ENCODE results near the gene GRM7. TPM values are rescaled to one million over a fixed set of nuclear protein-coding genes. Genes with fewer than 3 reads are reported as not detected.
"Not testable (repeated sequence)": the region's sequence is repeated elsewhere in the genome, so short reads cannot be mapped to it uniquely, and the experiment has no call there.

GRM7 gene
- total RNA-seq, 2 donors from 2014 or later: 0.68 to 3.9 TPM

GRCh38 chr3:6921066-6921465 lies 60.2 kb downstream of the GRM7 start:
- Histone ChIP-seq H3K27me3 (replicated peaks; ENCODE audit: insufficient read depth) (no peaks in the 10 kb centered on the region), H3K9me3 (no peaks in the 10 kb centered on the region), H3K4me3 (no peak overlapping the region), H3K36me3 (no peaks in the 10 kb centered on the region), H3K27ac (no peak overlapping the region), H3K4me1 (ENCODE audit: control insufficient read depth in 1 of 2, low read depth in 2 of 2) (no peaks in the 10 kb centered on the region)
- ATAC-seq (ENCODE audit: insufficient number of reproducible peaks, low FRiP score, low read depth): no peak
- TF ChIP-seq, protein P1, sequence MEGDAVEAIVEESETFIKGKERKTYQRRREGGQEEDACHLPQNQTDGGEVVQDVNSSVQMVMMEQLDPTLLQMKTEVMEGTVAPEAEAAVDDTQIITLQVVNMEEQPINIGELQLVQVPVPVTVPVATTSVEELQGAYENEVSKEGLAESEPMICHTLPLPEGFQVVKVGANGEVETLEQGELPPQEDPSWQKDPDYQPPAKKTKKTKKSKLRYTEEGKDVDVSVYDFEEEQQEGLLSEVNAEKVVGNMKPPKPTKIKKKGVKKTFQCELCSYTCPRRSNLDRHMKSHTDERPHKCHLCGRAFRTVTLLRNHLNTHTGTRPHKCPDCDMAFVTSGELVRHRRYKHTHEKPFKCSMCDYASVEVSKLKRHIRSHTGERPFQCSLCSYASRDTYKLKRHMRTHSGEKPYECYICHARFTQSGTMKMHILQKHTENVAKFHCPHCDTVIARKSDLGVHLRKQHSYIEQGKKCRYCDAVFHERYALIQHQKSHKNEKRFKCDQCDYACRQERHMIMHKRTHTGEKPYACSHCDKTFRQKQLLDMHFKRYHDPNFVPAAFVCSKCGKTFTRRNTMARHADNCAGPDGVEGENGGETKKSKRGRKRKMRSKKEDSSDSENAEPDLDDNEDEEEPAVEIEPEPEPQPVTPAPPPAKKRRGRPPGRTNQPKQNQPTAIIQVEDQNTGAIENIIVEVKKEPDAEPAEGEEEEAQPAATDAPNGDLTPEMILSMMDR (IDR thresholded peaks at IDR 0.05): no peak
- no peak for DNase-seq (ENCODE audit: low spot score)

DNA sequence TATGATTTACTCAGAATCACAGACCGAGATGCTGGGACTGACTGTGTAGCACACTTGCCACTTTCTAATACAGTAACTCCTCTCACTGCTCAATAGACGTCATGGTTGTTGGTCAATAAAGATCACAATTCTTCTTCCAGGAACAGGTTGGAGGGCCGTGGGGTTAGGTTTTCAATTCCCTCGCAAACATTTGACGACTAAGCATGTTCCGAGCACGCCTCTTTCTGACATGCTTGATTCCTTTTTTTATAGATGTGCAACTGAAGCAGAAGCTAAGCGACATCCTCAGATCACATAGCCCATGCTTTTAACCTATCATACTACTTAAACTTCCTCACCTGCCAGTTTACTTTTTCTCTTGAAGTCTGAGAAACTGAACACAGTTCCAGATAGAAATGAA lies 61.0 kb downstream of the GRM7 start:
- Histone ChIP-seq H3K27ac (no peak overlapping the region), H3K27me3 (replicated peaks; ENCODE audit: insufficient read depth) (no peaks in the 10 kb centered on the region), H3K36me3 (no peaks in the 10 kb centered on the region), H3K4me1 (ENCODE audit: control insufficient read depth in 1 of 2, low read depth in 2 of 2) (no peaks in the 10 kb centered on the region), H3K9me3 (no peaks in the 10 kb centered on the region), H3K4me3 (no peak overlapping the region)
- DNase-seq (ENCODE audit: low spot score) (no peak), ATAC-seq (ENCODE audit: insufficient number of reproducible peaks, low FRiP score, low read depth) (no peak)
- TF ChIP-seq, protein P1 (IDR thresholded peaks at IDR 0.05): no peak

DNA sequence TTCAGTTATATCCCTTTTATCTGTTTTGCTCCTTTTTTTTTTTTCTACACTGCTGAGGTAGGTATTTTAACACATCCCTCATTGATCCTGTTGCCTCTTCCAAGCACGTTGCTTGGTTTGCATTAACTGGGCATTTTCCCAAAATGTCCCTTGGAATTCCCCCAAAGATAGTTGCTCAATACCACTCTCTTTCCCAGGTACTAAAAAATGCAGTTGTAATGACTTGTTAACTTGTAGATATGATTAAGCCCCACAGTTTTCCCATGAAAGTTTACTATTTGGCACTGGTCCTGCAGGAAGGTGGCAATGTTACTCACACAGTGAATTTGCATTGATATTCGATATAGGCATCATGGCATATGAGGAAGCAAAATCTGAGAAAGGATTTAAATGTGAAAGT lies 67.1 kb downstream of the GRM7 start:
- H3K4me1 ChIP-seq (ENCODE audit: control insufficient read depth in 1 of 2, low read depth in 2 of 2): no peaks in the 10 kb centered on the region
- H3K27me3 ChIP-seq (replicated peaks; ENCODE audit: insufficient read depth): no peaks in the 10 kb centered on the region
- no peak overlapping the region for H3K27ac ChIP-seq
- no peak overlapping the region for H3K4me3 ChIP-seq
- DNase-seq (ENCODE audit: low spot score): no peak
- no peaks in the 10 kb centered on the region for H3K36me3 ChIP-seq
- TF ChIP-seq, protein P1 (IDR thresholded peaks at IDR 0.05): no peak
- no peaks in the 10 kb centered on the region for H3K9me3 ChIP-seq
- ATAC-seq (ENCODE audit: insufficient number of reproducible peaks, low FRiP score, low read depth): no peak

DNA sequence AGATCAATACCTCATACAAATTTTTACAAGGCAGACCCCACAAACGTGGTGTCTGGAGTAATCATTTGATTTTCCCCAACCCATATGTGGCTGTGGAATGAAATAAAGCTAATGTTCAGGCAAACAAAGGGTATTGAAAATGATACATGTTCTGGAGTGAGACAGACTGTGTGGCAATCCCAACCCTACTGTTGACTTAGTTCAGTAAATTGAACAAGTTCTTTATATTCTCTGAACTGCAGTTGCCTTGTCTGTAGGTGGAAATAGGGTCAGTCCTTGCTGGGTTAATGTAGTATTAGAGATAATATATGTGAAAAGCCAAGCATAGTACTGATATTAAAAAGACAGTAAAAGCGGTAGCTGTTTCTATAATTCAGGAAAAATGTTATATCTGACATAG lies 69.0 kb downstream of the GRM7 start:
- no peaks in the 10 kb centered on the region for H3K27me3 ChIP-seq (replicated peaks; ENCODE audit: insufficient read depth)
- H3K9me3 ChIP-seq: no peaks in the 10 kb centered on the region
- no peak for ATAC-seq (ENCODE audit: insufficient number of reproducible peaks, low FRiP score, low read depth)
- H3K4me1 ChIP-seq (ENCODE audit: control insufficient read depth in 1 of 2, low read depth in 2 of 2): no peaks in the 10 kb centered on the region
- H3K27ac ChIP-seq: no peak overlapping the region
- TF ChIP-seq, protein P1 (IDR thresholded peaks at IDR 0.05): no peak
- H3K36me3 ChIP-seq: no peaks in the 10 kb centered on the region
- H3K4me3 ChIP-seq: no peak overlapping the region
- no peak for DNase-seq (ENCODE audit: low spot score)

GRCh38 chr3:6935418-6935817 lies 74.5 kb downstream of the GRM7 start:
- H3K4me1 ChIP-seq (ENCODE audit: control insufficient read depth in 1 of 2, low read depth in 2 of 2); ATAC-seq (ENCODE audit: insufficient number of reproducible peaks, low FRiP score, low read depth); H3K36me3 ChIP-seq; H3K27ac ChIP-seq; H3K27me3 ChIP-seq (replicated peaks; ENCODE audit: insufficient read depth); H3K9me3 ChIP-seq; DNase-seq (ENCODE audit: low spot score); H3K4me3 ChIP-seq: not testable (repeated sequence)

- TF ChIP-seq, protein P1 (IDR thresholded peaks at IDR 0.05): no peak
- H3K4me1 ChIP-seq (ENCODE audit: control insufficient read depth in 1 of 2, low read depth in 2 of 2): no peaks in the 10 kb centered on the region
- ATAC-seq (ENCODE audit: insufficient number of reproducible peaks, low FRiP score, low read depth) (no peak), DNase-seq (ENCODE audit: low spot score) (no peak)
- no peaks in the 10 kb centered on the region for H3K9me3 ChIP-seq
- no peaks in the 10 kb centered on the region for H3K36me3 ChIP-seq
- no peak overlapping the region for H3K27ac ChIP-seq
- no peaks in the 10 kb centered on the region for H3K27me3 ChIP-seq (replicated peaks; ENCODE audit: insufficient read depth)
- H3K4me3 ChIP-seq: no peak overlapping the region
Observed at GRCh38 chr3:6935970-6936369, 75.1 kb downstream of the GRM7 start.

All from thoracic aorta (tissue), 2 donors.